GM04504 (cell line): Measurements from ENCODE around the gene ADGRL1.

Experiments
- DNase-seq: peaks from one replicate; pipeline ENCODE4 v3.0.0-alpha.2; 2012; ENCODE audit warnings: low read depth

Gene ADGRL1

DNA sequence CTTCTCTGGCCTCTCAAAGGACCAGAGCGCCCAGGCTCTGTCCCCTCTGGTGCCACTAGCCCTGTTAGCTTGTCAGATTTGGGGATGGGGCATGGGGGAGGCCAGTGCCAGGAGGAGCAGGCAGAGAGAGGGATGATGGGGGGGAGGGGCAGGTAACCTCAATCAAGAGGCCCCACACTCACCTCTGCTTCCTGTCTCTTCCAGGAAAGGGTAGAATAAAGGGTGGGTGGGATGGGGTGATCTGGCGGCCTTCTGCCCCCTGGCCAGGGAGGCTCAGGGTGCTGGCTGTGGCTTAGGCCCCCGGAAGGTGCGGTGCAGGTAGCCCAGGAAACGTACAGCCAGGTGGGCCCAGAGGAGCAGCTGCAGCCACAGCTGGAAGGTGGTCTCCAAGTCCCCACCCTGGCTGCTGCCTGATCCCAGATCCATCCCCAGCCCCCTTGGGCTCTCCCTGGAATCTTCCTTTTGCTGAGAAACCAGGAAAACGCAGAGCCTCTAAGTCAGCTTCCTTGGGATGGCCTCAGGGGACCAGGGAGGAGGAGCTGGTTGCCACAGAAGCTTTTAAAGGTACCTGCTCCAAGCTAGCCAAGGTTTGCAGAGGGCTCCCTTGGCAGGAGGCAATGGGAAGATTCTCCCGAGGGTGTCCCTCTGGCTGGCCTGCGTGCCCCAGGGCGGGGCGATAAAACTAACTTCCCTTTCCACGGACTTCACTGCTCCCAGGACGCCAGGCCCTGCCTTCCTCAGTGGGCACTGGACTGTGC lies 93.7 kb downstream of the ADGRL1 start:
- DNase-seq: no peak

DNA sequence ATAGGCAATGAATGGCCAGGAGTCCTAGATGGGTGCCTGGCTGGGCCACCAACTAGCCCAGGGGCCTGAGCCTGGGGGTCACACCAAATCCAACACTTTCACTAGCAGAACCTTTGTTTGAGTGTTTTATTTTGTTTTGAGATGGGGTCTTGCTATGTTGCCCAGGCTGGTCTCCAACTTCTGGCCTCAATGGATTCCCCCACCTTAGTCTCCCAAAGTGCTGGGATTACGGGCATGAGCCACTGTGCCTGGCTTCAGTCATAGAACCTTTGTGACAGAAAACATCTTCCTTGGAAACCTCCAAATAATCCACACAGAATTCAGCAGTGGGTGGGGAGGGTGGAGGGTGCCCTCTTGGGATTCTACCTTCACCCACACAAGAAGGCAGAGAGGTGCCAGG lies 94.5 kb downstream of the ADGRL1 start:
- DNase-seq: no peak

DNA sequence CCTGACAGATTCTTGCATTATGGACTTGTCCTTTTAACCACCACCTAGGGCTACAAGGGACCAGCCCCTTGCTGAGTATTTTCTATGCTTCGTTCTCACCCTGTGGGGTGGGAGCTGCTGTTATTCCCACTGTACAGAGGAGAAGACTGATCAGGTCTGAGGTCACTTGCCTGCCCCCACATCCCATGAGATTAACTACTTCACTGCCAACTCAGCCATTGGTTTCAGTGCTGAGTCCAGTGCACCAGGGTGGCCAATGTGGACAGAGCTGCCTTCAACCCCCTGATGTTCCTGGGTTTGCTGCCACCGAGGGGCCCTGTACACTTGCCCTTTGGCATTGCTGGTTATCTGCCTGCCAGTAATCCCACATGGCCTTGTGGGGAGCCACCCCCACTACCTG lies 95.3 kb downstream of the ADGRL1 start:
- no peak for DNase-seq

DNA sequence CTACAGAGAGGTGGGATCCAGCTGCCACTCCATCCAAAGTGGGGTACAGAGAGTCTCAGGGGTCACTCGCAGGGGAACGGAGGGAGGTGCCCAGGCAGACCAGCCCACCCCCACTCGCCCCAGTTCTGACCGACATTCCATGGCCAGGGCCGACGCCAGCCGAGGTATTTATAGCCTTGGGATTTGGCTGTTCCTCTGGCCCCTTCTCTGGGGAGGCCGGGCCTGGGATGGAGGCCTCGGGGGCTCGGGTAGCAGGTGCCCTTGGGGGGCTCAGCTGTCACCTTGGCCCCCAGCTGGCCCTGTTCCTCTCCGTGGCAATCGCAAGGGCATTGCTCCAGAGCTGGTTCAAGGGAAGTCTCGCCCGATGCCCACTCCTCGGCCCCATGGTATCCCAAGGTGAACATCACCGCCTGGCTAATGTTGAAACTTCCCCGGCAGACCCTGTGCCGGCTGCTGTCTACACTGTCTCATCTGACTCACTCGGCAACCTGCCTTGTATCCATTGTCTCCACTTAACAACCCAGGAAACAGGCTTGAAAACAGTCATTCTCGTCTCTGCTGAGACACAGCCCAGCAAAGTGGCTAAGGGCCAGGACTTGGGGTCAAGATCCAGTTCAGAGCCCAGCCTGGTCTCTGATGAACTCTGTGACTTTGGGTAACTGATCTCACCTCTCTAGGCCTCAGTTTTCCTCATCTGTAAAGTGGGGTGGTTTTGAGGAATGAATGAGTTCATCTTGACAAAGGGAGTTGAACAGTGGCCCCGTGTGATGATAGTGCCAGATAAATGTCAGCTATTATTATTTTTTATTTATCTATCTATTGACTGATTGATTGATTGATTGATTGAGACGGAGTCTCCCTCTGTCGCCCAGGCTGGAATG lies 98.1 kb downstream of the ADGRL1 start:
- DNase-seq: no peak

DNA sequence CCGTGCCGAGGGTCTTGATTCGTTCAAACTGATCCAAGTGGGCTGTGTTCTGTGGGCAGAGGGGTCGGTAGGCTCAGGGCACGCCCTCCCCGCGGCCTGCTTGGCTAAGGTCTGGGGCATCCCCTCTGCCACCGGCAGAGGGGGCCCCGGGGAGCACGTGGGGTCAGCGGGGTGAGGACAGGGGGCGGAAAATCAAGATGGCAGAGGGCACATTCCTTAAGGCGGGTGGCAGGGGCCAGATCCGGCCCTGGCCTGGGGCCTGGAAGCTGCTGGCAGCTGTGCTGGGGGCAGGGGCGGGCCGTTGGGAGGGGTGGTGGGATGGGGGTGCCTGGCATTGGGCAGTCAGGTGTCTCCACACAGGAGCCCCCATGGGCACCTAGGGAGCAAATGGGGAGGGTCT lies 99.1 kb downstream of the ADGRL1 start:
- no peak for DNase-seq

DNA sequence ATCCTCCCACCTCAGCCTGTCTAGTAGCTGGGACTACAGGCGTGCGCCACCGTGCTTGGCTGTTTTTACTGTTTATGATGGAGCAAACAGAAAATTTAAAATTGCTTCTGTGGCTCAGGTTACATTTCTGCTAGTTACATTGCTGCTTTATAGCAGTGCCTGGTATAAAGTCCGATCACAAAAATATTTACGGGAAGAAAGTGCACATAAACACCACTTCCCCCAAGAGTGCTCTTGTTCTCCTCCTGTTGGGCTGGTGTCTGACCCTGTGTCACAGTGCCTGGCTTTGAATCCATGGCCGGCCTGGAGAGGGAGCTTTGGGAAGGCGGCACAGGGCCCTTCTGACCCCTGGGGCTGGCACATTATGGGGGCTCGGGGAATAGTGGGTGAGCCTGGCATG lies 100.3 kb downstream of the ADGRL1 start:
- DNase-seq: no peak

DNA sequence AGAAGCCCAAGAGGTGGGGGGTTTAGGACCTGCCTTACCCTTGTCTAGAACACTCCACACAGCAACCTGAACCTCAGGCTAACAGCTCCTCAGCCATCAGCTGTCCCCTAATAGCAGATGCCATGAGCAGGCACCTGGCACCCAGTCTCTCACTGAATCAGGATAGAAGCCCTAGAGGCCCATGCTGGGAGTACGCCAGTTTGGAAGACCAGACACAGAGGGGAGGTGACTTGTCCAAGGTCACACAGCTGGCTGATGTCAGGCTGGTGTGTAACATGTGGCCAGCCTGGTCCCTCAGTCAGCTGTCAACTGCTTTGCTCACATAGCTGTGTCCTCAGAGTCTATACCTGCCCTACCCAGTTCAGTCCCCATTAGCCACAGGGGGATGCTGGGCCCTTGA lies 102.7 kb downstream of the ADGRL1 start:
- no peak for DNase-seq

DNA sequence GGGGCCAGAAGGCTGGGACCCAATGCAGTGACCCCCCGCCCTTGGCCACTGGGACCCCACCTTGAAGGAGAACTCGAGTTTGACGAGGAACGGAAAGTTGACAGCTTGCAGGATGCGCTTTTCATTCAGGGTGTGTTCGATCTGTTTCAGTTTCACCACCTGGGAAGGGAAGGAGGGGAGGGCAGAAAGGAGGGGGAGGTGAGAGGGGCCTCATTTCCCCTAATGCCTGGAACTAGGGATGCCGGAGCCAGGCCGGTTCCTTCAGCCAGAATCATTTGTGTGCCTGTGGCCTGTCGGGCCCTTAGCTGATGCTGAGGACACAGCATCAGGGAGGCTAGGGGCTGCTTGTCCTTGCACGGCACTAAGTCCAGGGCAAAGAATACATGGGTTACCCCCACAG lies 103.2 kb downstream of the ADGRL1 start:
- no peak for DNase-seq

DNA sequence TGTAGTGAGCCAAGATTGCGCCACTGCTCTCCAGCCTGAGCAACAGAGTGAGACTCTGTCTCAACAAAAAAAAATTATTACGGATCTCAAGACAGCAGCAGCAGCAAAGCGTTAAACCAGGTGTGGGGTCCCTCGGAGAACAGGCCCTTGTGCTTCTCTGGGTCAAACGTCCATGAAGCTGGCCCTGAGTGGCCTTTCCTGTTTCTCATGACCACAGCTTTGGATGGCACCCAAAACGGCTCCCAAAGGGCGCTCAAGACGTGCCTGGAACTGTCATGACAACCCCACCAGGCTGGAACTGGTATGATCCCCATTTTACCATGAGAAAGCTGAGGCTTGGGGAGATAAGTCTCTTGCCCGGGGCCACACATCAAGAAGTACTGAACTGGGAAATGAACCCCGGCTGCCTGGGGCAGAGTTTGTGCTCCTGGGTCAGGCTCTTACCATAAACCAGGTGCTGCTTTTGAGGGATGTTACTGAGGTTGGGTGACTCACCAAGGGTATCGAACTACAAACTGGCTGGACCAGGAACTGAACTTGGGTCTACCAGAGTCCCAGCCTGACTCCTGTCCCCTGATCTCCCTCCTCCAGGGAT lies 103.8 kb downstream of the ADGRL1 start:
- no peak for DNase-seq

DNA sequence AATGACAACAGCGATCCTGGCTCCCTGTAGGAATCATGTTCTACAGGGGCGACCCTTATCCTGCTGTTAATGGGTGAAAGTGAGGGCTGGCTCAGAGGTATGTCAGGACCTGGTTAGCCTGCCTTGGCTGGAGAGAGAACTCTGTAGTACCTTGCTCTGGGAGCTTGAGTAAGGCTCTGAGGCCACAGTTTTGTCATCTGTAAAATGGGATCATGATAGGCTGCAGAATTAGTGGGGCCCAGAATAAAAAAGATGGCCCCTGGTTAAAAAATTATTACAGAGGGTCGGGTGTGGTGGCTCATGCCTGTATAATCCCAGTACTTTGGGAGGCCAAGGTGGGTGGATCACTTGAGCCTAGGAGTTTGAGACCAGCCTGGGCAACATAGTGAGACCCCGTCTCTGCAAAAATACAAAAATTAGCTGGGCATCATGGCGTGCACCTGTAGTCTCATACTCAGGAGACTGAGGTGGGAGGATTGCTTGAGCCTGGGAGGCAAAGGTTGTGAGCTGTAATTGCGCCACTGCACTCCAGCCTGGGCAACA lies 104.9 kb downstream of the ADGRL1 start:
- DNase-seq: no peak
